D721Med (cell line): Measurements from ENCODE around the gene MOB3A.

ENCODE experiments used
- DNase-seq: peaks from one replicate; pipeline ENCODE4 v3.0.0; 2011; ENCODE audit warnings: low spot score; ENCODE audit not compliant: insufficient read length
- FAIRE-seq: peaks from 2 replicates; lab custom pipeline; 2011; peaks lifted over from hg19 to GRCh38; lab: Jason Lieb, UNC
- TF ChIP-seq, protein P1 (sequence below): IDR thresholded peaks from 2 replicates; pipeline ENCODE4 v1.5.1; 2012; ENCODE audit warnings: mild to moderate bottlenecking, control low read depth; ENCODE audit not compliant: insufficient read depth; ENCODE audit errors: missing control alignments

Gene MOB3A

DNA sequence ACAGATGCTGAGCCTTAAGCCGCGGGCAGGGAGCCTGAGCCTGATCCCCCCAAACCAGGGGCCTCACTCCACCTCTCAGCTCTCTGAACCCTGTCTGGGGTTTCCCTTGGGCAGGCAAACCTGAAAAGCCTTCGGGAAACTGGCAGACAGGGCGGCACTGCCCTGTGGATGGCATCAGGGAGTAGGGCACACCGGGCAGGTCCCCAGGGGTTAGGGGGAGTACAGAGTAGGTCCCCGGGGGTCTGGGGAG is 54.8 kb downstream of the MOB3A start:
- TF ChIP-seq, protein P1, sequence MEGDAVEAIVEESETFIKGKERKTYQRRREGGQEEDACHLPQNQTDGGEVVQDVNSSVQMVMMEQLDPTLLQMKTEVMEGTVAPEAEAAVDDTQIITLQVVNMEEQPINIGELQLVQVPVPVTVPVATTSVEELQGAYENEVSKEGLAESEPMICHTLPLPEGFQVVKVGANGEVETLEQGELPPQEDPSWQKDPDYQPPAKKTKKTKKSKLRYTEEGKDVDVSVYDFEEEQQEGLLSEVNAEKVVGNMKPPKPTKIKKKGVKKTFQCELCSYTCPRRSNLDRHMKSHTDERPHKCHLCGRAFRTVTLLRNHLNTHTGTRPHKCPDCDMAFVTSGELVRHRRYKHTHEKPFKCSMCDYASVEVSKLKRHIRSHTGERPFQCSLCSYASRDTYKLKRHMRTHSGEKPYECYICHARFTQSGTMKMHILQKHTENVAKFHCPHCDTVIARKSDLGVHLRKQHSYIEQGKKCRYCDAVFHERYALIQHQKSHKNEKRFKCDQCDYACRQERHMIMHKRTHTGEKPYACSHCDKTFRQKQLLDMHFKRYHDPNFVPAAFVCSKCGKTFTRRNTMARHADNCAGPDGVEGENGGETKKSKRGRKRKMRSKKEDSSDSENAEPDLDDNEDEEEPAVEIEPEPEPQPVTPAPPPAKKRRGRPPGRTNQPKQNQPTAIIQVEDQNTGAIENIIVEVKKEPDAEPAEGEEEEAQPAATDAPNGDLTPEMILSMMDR: no peak
- FAIRE-seq (no peak), DNase-seq (no peak)

DNA sequence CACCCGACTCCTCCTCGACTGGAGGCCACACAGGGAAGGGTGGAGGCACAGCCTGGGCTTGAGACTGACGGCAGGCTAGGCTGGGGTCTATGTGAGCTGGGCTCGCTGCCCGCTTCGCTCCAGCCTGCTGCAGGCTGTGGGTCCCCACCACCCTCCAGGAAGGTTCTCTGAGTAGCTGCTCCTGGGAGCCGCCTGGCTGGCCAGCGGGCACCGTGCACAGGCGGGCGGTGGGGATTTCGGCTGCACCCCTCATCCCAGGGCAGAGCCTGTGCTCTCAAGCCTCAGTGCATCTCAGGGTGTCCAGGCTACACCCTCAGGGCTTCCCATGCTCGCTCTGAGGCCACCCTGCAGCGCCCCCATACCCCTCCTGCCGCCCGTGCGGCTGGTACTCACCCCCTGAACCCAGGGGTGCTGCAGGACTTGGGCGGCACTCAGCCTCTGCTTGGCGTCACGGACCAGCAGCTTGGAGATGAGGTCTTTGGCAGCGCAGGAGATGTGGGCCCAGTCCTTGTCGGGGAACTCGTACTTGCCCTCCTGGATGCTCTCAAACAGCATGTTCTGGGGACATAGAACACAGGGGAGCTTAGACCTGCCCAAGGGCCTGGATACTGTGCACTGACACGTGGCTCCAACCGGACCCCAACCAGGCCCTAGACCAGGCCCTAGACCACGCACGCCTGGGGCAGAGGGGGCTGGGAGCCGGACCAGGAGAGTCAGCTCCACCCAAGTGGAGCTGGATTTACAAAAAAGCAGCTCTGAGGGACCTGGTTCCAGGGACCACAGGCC is 55.3 kb downstream of the MOB3A start:
- no peak for DNase-seq
- FAIRE-seq: no peak
- TF ChIP-seq, protein P1: no peak

DNA sequence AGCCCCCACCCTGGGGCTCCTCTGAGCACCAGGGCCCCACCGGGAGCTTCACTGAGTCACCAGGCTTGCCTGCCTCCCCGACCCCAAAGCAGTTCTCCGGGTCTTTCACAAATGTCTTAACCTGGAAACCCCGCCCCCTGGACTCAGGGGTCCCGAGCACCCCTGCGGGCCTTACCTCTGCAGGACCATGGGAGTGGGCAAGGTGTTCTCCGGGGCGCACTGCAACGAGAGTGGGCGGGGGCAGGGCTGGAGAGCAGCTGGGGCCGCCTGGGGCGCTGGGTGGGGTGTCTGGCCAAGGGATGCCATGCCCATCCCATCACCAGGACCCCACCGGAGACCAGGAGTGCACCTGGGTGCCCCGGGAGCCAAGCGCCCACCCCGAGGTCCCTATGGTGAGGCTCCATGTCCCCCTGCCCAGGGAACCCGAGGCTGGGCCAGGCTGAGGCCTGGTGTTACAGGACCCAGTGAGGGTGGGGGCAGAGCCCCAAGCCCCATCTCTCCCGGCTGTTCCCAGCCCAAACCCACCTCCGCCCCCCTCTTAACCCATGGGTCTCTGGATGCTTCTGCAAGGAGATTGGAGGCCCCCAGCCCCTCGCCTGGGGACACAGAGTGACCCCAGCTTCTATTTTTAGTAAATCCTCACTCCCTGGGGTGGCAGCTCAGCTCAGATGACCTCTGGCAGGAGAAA is 56.0 kb downstream of the MOB3A start:
- no peak for DNase-seq
- FAIRE-seq: no peak
- TF ChIP-seq, protein P1: no peak

DNA sequence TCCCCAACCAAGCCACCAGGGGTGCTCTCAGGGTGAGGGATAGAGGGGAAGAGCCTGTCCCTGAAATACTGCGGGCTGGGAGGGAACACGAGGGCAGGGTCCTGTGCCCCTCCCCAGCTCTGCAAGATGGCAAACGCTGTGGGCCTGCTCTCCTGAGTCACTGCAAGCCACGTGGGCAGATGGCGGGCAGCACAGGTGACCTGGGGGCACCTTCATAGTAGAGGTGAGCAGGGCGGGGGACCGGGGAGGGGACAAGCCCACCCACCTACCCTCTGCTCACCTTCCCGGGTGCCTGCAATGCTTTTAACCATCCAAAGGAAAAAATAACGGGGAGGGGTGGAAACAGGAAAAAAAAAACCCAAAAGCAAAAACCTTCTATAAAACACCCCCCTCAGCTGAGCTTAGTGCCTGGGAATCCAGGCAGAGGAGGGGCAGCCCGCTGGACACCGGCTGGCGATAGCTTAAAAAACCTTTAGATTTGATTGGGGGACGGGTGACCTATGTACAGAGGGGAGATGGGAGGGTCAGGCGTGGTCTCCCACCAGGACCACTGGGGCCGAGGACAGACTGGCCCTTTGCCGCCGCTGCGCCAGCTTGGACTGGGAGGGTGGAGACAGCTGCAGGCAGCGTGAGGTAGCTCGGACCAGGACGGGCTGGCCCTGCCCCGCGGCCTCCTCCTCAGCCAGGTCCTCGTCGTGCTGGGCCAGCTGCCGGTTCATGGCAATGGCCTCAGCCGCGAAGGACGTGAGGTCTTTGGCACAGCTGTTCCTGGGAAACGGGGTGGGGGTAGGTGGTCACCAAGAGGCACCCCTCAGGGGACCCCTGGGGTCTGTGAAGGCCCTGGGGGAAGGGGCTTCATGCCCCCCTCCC is 56.8 kb downstream of the MOB3A start:
- no peak for FAIRE-seq
- no peak for DNase-seq
- TF ChIP-seq, protein P1: no peak

DNA sequence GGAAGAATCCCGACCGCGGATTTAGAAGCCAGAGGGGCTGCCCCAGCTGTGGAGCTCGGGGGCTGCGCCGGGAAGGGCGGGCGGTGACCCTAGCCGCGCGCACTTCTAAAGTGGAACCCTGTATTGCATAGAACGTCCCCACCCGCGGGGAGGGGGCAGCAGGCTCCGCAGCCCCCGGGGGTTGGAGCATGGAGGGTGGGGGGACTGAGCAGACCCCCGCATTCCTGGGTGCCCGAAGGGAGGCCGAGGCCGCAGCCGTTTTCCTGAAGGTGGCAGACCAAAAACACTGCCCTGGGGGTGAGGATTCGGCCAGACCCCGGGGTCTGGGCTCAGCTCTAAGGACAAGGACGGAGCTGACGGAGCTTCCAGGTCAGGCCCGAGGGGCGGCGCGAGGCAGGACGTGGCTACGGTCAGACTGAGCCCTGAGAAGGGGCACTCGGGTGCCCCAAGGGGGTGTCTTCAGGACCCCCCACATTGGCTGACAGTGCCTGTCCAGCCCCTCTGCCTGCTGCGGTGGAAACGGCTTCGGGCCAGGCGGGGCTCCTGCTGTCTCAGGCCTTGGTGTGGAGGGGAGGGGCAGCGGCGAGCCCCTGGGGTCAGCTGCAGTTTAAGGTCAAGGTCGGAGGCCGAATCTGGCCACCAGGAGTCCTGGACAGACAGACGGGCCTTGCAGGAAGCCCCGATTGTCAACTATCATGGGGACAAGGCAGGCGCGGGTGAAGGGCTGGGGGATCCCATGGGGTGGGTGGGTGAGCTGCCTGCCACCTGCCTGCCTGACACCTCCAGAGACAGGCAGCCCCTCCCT is 57.6 kb downstream of the MOB3A start:
- DNase-seq: no peak
- no peak for FAIRE-seq
- TF ChIP-seq, protein P1: no peak

DNA sequence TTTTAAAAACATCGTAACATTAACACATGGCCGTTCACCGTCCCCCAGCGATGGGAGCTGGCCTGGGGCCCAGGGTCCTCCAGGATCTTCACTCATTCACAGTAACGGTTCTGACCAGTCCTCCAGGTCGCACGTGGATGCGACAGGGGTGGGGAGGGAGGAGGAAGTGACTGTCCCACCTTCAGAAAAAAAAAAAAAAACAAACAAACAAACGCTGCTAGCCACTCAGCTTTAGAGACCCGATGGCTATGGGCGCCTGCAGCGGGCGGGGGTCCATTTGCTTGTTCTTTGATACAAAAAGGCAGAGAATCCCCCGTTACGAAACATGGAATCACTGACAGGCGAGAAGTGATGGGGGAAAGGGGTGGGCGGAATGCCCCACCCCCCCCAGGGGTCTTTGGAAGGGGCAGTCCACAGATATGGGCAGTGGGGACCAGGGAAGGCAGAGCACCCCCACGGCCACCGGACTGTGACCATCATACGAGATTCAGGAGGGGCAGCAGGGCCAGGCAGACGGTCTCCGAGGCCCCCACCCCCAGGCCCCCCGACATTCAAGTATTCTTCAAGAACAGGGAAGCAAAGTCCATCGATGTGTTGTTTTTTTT is 58.4 kb downstream of the MOB3A start:
- DNase-seq: no peak
- TF ChIP-seq, protein P1: no peak
- no peak for FAIRE-seq
